ENCODE results near the gene CCK.
"Not testable (repeated sequence)": the region's sequence is repeated elsewhere in the genome, so short reads cannot be mapped to it uniquely, and the experiment has no call there.

The CCK gene, protein sequence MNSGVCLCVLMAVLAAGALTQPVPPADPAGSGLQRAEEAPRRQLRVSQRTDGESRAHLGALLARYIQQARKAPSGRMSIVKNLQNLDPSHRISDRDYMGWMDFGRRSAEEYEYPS

DNA sequence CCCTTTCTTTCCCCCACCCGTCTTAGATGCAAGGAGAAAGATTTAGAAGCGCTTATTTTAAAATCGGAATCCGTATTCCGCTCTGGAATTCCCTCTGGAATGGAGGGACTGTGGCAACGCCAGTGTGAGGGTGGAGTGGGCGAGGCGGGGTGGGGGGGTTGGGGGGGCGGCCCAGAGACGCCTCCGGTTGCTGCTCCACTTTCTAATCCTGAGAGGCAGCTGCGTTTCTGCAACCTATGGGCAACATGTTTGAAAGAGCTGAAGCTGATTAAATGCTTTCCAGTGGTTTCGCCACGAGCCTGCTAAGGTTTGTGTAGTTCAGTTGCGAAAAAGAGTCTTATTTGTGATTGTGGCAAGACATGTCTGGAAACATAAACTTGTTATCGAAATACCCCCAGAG is at the start of gene CCK:
Gene CCK, minus strand, starts transcription at position 101 of the 400 bp plus-strand sequence. CDS start 2,555 bp downstream, outside the sequence.
- no peak for DNase-seq

DNA sequence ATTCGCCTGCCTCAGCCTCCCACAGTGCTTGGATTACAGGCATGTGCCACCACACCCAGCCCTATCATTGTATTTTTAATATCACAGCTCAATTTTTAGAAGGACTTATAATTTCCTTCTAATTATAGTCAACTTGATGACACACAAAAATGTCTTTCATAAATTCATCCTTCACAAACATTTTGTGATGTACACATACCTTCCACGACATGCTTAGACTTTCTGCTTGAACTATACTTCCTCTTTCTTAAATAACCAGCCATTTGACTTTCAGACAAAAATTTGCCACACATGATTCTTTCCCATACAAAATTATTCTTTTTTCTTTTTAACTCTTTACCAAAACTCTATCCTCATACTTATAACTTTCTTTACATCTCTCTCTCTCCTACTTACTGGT is 48.4 kb upstream of the CCK start:
- DNase-seq: no peak

DNA sequence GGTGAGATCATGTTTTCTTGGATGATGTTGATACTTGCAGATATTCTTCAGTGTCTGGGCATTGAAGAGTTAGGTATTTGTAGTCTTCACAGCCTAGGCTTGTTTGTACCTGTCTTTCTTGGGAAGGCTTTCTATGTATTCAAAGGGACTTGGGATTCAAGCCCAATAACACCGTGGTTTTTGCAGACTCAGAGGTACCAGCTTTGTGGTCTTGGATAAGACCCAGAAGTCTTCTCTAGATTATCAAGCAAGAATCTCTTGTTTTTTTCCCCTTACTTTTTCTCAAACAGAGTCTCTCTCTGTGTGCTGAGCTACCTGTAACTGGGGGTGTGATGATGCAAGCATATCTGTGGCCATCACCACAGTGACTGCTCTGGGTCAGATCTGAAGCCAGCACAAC is 42.7 kb upstream of the CCK start:
- DNase-seq: no peak

DNA sequence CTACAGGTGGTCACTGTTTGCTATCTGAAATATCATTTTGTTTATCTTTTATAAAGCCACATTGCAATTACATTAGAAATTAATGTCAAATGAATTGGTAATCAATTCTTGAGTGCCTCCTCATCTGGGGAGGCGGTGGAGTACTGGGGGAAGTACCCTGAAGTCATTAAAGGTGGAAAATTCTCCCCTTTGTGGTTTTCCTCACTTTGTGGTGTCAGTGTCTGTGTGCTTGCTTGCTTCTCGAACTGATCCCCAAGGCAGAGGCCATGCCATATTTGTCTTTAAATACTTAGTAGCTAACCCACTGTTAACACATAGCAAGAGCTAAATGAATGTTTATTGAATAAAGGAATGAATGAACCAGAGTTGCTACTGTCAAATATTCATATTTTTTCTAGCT is 40.5 kb upstream of the CCK start:
- no peak for DNase-seq

DNA sequence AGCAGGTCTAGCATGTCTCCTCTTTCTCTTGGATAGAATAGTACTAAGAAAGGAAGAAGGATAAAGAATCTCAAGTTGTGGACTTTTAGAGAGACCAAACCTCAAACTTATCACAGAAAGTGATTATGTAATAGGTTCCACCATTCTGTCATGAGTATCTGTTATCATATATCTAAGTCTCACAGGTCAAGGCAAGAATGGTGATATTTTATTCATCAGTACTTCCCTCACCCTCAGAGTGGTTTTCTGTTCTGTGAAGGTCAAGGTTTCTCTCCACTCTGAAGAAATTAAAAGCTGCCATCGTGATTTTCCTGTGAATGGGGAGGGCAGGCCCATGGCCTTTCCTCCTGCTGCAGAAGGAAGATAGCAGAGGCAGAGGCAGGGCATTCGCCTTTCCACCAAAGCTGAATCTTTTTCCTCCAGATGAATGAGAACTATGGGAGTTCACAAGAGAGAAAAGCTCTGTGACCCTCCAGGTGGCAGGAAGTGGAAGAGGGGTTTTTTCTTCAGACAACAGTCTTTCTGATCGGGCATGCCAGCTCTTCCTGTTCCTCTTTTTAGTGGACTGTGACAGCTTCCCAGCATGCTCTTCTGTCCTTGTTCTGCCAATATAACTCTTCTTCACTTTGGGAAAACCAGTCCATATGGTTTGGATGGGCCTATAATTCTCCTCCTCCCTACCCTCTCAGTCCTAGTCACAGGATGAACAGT is 37.1 kb upstream of the CCK start:
- no peak for DNase-seq

DNA sequence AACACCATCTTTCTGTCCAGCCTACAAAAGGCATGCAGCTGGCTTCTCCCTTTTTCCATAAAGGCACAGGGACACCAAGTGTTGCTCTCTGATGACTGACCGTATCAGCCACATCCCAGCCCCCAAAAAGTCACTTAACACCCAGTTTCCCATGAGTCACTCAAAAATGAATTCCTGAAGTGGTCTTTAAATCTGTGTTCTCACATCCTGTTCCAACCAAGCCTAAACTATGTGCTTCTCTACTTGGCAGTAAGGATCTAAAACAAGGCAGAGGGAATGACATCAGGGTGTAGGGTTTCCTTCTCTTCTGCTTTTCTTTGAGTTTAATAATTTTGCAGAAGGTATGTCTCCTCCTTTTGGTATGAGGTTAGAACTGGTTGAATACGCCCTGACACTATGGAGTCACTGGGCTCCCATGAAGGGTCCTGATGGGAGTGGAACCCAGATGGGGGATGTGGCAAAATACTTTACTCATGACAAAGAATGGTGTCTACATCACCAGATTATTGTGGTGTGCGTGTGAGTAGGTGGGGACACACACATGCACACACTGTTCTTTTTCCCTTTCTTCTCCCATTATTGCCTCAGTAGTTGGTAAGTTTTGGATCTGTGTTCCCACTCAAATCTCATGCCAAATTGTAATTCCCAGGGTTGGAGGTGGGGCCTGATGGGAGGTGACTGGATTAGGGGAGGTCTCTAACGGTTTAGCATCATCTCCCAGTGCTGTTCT is 35.6 kb upstream of the CCK start:
- no peak for DNase-seq

DNA sequence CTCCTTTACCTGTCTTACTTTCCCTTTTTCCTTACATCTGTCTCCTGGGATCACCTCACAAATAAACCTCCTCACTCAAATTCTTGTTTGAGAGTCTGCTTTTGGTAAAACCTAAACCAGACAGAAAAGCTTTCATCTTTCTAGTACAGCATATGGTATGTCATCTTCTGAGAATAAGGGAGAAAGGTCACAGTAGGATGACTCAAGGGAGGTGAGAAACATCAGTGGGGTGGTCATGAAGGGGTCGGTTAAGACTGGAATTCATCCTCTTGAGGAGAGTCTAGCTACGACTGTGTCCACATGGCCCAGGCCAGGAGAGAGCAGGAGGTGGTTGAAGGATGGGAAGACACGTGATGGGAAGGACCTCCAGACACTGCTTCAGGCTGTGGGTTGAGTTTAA is 34.8 kb upstream of the CCK start:
- no peak for DNase-seq

DNA sequence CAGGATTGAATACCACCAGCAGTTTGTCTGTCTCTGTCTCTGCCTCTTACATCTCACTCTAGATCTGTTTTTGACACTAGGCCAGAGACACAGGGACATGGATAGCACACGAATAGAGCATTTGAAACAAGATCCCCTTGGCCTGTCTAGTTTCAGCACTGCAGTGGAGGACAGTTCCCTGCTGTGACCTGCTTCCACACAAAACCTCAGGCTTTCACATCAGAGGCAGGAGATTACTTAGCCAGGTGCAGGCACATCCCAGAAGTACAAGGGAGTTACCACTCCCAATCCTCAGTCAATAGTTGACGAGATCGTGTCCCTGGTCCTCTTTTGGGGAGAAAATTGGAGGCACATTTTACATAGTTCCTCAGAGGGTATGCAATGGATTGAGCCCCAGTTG is 34.0 kb upstream of the CCK start:
- DNase-seq: peak; percentile 14

DNA sequence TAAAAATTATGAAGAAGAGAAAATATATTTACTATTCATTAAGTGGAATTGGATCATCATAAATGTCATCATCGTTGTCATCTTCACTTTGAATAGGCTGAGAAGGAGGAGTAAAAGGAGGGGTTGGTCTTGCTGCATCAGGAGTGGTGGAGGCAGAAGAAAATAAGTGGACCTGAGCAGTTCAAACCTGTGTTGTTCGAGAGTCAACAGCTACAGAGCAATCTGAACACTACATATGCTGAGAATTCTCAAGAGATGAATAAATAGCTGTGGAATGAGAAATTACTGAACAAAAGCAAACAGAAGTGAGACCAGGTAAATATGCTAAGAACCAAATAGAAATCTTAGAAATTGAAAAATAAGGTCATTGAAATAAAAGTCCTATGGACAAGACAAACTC is 32.3 kb upstream of the CCK start:
- DNase-seq: no peak

DNA sequence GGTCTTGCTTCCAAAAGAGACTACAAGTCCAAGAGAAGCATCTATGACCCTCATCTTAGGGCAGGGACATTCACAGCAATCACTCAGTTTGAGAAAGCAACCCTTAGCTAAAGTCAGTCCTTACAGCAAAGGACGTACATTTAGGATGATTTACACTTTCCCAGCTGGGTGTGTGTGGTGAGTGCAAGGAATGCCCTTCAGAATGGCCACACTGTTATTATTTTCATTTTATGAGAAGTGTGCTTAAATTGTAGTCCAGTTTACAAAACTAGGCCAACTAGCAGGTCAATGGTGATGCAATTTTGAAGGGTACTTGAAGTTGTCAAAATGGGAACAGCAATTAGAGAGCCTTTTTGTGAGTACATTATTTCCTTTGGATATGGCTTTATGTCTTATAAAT is 26.0 kb upstream of the CCK start:
- DNase-seq: no peak

DNA sequence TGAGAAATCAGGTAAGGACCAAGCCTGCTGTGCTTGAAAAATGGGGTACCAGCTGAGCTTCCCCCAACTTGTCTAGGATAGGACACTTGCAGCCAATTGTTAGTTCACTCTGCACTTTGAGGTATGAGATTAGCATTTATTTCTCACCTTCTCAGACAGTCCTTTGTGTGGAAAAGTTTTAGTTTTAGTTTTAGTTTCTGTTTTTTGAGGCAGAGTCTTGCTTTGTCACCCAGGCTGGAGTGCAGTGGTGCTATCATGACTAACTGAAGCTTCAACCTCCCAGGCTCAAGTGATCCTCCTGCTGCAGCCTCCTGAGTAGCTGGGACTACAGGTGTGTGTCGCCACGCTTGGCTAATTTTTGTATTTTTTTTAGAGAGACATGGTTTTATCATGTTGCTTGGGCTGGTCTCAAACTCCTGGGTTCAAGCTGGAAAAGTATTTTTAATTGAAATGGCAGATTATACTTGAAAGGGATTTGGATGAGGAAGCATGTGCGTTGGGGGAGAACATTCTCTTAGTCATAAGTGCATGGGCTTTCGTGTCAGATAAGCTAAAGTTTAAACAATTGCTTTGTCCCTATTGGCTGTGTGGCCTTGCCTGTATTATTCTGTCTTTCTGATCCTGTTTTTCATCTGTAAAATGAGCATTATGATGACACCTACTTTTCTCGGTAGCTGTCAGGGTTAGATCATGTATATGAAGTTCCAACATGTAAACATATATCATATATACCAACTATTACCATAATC is 25.2 kb upstream of the CCK start:
- peak; percentile 15 for DNase-seq

DNA sequence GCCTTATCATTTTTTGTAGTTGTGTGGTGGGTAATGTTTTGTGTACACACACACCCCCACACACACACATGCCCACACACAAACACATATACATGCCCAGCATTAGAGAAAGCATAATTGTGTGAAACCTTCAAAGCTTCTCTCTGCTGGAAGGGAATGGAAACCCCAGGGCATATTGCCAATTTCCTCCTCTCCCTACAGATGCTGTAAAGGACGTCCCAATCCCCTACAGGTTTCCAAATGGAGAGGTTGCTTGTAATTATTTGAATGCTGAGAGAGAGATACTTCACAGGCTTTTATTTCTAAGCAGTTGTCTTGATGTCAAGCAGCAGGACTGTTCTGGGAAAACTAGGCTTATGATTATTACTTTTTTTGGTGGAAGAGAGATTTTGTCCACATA is 23.0 kb upstream of the CCK start:
- DNase-seq: no peak

DNA sequence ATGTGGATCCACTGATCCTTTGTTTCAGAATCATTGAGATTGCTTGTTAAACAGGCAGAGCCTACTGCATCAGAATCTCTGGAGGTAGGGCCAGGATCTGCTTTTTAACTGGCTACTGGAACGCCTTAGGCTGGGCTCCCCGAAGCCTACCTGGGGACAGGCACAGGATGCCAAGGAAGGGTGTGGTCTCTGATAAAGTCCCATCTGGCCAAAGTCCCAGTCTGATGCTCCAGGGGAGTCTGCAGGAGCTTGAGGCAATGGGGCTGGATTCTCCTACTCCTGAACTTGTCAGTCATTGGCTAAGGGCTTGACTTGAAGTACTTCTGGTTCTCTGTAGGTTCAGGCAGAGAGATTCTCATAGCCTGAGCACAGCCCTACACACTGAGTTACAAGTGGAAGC is 22.4 kb upstream of the CCK start:
- no peak for DNase-seq

DNA sequence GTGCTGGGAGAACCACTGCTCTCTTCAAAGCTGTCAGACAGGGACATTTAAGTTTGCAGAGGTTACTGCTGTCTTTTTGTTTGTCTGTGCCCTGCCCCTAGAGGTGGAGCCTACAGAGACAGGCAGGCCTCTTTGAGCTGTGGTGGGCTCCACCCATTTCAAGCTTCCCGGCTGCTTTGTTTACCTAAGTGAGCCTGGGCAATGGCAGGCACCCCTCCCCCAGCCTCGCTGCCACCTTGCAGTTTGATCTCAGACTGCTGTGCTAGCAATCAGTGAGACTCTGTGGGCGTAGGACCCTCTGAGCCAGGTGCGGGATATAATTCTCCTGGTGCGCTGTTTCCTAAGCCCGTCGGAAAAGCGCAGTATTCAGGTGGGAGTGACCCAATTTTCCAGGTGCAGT is 21.4 kb upstream of the CCK start:
- not testable (repeated sequence) for DNase-seq

DNA sequence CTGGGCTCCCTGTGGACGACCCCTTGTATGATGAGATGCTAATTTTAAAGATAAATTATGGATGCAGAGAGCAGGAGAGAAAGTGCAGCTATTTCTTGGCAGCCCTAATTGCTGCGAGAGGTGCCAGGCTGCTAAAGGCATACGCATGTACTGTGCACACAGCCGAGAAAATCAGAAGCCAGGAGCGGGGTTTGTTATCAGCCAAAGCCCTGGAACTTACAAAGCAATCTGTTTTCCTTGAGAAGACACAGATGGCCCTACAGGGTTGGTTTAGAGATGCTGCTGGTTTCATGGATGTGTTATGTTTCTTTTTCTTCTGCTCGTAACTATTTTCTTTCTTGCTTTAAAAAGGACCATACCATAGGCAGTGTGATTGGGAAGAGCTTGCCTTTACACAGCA is 11.7 kb upstream of the CCK start:
- DNase-seq: no peak

DNA sequence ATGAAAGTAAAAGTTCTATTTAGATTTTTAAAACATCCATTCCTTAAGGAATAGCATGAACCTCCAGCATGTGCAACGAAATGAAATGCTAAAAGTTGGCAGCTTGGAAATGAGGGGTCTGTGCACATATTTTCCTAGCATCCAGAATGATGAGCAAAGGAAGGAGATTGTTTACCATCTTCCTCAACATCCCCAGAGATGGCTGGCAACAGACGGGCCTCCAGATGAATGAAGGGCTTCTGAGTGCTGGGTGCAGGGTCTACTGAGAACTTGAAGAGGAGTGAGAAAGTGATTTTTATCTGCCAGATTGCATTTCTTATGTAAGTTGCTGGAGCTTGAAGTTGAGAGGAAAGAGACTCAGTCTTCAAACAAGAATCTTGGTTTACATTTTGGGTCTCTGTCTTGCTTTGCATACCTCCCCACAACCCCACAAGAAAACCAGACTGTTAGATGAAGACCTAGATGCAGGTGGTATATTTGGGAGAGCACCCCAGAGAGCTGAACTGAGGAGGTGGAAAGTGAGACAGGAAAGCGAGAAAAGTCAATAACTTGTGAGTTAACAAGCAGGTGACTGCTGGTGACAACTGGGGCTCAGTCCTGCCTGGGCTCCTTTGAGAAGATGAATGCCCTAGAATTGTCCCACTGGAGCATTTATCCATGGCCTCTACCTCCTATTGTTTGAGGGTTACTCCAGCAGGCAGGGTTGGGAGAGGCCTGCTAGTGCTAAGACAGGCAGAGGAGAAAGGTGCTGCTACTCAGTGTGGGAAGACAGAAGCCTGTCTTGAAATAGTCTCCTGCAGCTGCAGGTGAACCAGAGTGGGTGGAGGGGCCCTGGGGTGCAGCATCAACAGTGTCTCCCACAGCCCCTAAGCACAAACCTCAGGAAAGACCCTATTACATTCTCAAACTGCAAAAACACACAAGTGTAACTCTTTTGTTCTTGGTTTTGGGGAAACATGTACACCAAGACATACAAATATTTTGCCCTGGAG is 10.5 kb upstream of the CCK start:
- no peak for DNase-seq

DNA sequence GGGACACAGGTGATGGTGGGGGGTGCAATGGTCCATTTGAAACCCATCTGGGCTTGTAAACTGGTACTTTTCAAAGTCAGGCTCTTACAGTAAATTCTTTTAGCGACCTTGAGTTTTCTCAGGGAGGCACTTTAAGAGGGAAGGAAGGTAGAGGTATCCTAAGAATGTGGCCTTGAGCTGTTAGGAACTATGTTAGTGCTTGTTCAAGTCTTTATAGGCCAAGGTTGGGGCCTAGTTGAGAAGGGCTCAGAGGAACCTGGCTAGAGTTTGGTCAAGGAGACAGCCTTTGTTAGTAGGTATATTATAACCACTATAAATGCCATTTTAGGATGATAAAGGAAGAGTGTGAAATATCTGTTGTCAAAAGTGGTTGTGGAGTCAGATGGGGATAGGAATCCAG is 9.2 kb upstream of the CCK start:
- DNase-seq: no peak

DNA sequence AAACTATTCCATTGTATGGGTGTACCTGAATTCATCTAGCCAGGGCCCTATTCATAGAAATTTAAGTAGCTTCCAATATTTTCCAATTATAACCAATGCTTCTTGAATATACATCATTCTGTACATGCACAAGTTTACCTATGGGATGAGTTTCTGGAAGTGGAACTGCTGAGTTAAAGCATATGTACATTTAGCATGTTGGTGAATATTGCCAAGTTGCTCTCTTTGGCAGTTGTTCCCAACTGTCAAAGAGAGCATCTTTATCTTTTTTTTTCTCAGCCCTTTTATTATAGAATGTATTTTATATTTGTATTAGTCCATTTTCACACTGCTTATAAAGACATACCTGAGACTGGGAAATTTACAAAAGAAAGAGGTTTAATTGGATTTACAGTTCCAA is 8.3 kb upstream of the CCK start:
- DNase-seq: no peak

DNA sequence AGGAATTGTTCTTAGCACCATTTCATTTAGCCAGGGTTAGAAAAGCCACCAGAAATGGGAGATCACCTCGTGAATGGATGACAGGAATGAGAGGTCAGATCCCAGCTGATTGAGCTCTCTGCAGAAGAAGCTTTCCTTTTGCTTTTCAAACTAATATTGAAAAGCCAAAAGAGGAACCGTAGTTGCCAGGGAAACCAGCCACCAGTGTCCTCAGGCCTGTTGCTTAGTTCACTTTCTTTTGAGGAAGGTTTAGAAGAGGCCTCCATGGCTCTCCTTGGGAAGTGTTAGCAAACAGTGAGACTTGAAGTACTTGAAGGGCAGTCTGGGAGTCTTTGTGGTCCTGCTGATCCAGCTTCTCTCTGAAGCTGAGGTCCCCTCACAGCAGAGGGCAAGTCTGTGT is 7.4 kb upstream of the CCK start:
- DNase-seq: no peak

DNA sequence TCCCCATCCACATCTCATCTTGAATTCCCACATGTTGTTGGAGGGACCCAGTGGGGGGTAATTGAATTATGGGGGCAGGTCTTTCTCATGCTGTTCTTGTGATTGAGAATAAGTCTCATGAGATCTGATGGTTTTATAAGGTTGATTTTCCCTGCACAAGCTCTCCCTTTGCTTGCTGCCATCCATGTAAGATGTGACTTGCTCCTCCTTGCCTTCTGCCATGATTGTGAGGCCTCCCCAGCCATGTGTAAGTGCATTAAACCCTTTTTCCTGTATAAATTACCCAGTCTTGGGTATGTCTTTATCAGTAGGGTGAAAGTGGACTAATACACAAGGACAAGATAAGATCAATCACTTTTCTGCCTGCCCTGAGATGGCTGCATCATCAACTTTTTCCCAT is 5.8 kb upstream of the CCK start:
- no peak for DNase-seq

DNA sequence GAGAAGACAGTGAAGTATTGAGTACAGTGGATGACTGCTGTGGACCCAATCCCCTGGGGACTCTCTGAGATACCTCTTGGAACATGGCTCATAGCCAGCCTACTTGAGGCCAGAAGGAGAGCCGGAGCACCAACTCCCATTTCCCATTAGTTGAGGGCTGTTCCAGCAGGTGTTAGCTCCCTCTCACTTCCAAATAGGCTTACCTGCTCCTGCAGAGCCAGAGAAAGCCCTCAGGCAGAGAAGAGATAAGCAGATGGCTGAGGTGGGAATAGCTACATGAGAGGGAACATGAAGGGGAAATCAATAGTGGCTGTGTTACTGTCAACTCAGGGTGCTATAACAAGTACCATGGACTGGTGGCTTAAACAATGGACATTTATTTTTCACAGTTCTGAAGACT is 4.6 kb upstream of the CCK start:
- DNase-seq: no peak

DNA sequence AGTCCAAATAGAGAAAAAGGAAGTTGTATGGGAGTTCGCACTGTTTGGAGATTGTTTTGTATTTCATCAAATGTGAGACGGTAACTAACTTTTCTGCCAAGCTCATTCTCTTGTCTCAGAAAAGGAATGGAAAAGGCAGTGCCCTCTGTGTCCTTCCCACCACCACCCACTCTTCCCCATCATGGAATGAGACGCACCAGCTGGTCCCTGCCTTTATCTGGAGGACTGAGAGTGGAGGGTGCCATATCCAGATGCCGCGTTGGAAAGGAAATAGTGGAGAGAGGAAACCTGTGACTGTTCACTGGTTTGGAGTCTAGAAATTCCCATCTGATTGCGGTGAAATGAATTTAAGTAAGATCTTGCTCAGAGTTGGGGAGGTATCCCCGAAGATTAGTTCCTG is 3.7 kb upstream of the CCK start:
- DNase-seq: no peak

DNA sequence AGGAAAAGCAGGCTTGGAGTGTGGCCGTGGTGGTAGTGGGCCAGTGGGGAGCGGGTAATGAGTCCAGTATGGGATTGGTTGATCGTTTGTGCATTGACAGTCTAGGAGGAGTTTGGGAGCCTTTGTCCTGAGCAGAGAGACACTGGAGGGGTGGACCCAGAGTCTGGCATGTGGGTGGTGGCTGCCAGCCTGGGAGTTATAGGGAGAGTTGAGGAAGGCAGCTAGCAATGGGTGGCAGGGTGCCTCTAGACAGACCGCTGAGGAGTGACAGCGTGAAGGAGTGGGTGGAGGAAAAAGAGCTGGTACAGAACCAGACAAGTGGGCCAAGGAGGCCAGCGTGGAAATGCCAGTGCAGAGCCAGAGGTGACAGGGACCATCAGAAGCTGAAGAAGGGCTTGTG is 1.9 kb upstream of the CCK start:
- DNase-seq: no peak

All from activated naive CD4-positive, alpha-beta T cell treated with anti-CD3 and anti-CD28 coated beads, Interleukin-2, amount 50 U/mL, for 16 hours (primary cell).